ENCODE results near the gene S100A16. TPM values are rescaled to one million over a fixed set of nuclear protein-coding genes. Genes with fewer than 3 reads are reported as not detected.

S100A16 gene
- total RNA-seq, 1 donor from 2014 or later = 886 TPM

- FAIRE-seq (no peak), DNase-seq (ENCODE audit: low read depth) (no peak)
- Histone ChIP-seq H3K4me3 (ENCODE audit: low read depth, low read length) (no peak overlapping the region), H3K27me3 (ENCODE audit: control insufficient read depth, insufficient read depth, low read length) (no peaks in the 10 kb centered on the region), H3K36me3 (ENCODE audit: control insufficient read depth, insufficient read depth, low read length) (peaks cover 3% of the 10 kb centered on the region)
- no peak for TF ChIP-seq CTCF (IDR thresholded peaks at IDR 0.05; ENCODE audit: insufficient read depth, low read length, severe bottlenecking)
These were observed 36.4 kb upstream of the S100A16 start for GRCh38 chr1:153649137-153649862.

GRCh38 chr1:153648000-153648643 is 35.2 kb upstream of the S100A16 start:
- FAIRE-seq (no peak), DNase-seq (ENCODE audit: low read depth) (no peak)
- no peaks in the 10 kb centered on the region for H3K27me3 ChIP-seq (ENCODE audit: control insufficient read depth, insufficient read depth, low read length)
- no peak overlapping the region for H3K4me3 ChIP-seq (ENCODE audit: low read depth, low read length)
- TF ChIP-seq CTCF (IDR thresholded peaks at IDR 0.05; ENCODE audit: insufficient read depth, low read length, severe bottlenecking) = no peak
- H3K36me3 ChIP-seq (ENCODE audit: control insufficient read depth, insufficient read depth, low read length) = peaks cover 8% of the 10 kb centered on the region

- Histone ChIP-seq H3K27me3 (ENCODE audit: control insufficient read depth, insufficient read depth, low read length) (no peaks in the 10 kb centered on the region), H3K4me3 (ENCODE audit: low read depth, low read length) (no peak overlapping the region), H3K36me3 (ENCODE audit: control insufficient read depth, insufficient read depth, low read length) (peaks cover 8% of the 10 kb centered on the region)
- no peak for TF ChIP-seq CTCF (IDR thresholded peaks at IDR 0.05; ENCODE audit: insufficient read depth, low read length, severe bottlenecking)
- FAIRE-seq (no peak), DNase-seq (ENCODE audit: low read depth) (no peak)
These were observed 34.4 kb upstream of the S100A16 start for GRCh38 chr1:153647346-153647714.

- no peak for DNase-seq (ENCODE audit: low read depth)
These were observed 33.9 kb upstream of the S100A16 start for GRCh38 chr1:153646672-153647345.

GRCh38 chr1:153643816-153644215 is 30.9 kb upstream of the S100A16 start:
- no peak for DNase-seq (ENCODE audit: low read depth)
- FAIRE-seq = no peak
- H3K4me3 ChIP-seq (ENCODE audit: low read depth, low read length) = no peak overlapping the region
- H3K27me3 ChIP-seq (ENCODE audit: control insufficient read depth, insufficient read depth, low read length) = no peaks in the 10 kb centered on the region
- H3K36me3 ChIP-seq (ENCODE audit: control insufficient read depth, insufficient read depth, low read length) = peaks cover 19% of the 10 kb centered on the region
- TF ChIP-seq CTCF (IDR thresholded peaks at IDR 0.05; ENCODE audit: insufficient read depth, low read length, severe bottlenecking) = no peak

More at GRCh38 chr1:153646672-153647345, 33.9 kb upstream of the S100A16 start:
- peaks cover 12% of the 10 kb centered on the region for H3K36me3 ChIP-seq (ENCODE audit: control insufficient read depth, insufficient read depth, low read length)
- FAIRE-seq = no peak
- H3K4me3 ChIP-seq (ENCODE audit: low read depth, low read length) = no peak overlapping the region
- TF ChIP-seq CTCF (IDR thresholded peaks at IDR 0.05; ENCODE audit: insufficient read depth, low read length, severe bottlenecking) = no peak
- no peaks in the 10 kb centered on the region for H3K27me3 ChIP-seq (ENCODE audit: control insufficient read depth, insufficient read depth, low read length)

Measured in bronchial epithelial cell (primary cell).